ENCODE results near the gene NME1. TPM values are rescaled to one million over a fixed set of nuclear protein-coding genes. Genes with fewer than 3 reads are reported as not detected.

Gene NME1
- total RNA-seq, 4 donors from 2014 or later: 21.1 to 67.6 (median 61.1) TPM

DNA sequence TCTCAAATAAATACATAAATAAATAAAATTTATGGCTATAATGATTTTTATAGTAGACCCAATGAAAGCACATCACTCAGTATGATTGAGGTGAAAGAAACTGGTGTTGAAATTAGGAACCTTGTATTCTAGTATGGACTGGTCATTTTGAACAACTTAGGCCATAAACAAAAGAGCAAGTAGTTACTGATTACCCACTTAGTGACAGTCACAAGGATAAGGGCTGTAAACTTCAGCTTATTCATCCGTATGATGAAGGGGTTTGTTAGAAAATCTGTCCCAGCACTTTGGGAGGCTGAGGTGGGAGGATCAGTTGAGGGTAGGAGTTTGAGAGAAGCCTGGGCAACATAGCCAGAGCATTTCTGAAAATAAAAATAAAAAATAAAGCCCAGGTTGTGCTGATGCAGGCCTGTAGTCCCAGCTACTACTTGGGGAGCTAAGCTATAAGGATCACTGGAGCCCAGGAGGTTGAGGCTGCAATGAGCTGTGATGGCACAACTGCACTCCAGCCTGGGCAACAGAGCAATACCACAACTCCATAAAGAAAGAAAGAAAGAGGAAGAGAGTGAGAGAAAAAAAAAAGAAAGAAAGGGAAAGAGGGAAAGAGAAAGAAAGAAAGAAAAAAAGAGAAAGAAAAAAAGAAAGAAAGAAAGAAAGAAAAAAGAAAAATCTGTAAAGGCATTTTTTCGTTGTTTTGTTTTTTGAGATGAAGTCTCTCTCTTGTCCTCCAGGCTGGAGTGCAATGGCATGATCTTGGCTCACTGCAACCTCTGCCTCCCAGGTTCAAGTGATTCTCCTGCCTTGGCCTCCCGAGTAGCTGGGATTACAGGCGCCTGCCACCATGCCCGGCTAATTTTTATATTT is 28.5 kb upstream of the NME1 start:
- Histone ChIP-seq H3K9me3 (no peaks in the 10 kb centered on the region), H3K27me3 (no peaks in the 10 kb centered on the region), H3K4me3 (no peak overlapping the region), H3K27ac (no peak overlapping the region), H3K4me1 (peaks cover 22% of the 10 kb centered on the region), H3K36me3 (no peaks in the 10 kb centered on the region)
- TF ChIP-seq POLR2A (IDR thresholded peaks at IDR 0.05): no peak
- TF ChIP-seq, protein P1, sequence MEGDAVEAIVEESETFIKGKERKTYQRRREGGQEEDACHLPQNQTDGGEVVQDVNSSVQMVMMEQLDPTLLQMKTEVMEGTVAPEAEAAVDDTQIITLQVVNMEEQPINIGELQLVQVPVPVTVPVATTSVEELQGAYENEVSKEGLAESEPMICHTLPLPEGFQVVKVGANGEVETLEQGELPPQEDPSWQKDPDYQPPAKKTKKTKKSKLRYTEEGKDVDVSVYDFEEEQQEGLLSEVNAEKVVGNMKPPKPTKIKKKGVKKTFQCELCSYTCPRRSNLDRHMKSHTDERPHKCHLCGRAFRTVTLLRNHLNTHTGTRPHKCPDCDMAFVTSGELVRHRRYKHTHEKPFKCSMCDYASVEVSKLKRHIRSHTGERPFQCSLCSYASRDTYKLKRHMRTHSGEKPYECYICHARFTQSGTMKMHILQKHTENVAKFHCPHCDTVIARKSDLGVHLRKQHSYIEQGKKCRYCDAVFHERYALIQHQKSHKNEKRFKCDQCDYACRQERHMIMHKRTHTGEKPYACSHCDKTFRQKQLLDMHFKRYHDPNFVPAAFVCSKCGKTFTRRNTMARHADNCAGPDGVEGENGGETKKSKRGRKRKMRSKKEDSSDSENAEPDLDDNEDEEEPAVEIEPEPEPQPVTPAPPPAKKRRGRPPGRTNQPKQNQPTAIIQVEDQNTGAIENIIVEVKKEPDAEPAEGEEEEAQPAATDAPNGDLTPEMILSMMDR (IDR thresholded peaks at IDR 0.05): no peak
- TF ChIP-seq POLR2AphosphoS5 (IDR thresholded peaks at IDR 0.05): no peak
- no peak for TF ChIP-seq EP300 (IDR thresholded peaks at IDR 0.05)
- DNase-seq (ENCODE audit: low spot score in 2 of 2): no peak
- WGBS: 95% methylated on average over 5 of the region's 5 CpGs

DNA sequence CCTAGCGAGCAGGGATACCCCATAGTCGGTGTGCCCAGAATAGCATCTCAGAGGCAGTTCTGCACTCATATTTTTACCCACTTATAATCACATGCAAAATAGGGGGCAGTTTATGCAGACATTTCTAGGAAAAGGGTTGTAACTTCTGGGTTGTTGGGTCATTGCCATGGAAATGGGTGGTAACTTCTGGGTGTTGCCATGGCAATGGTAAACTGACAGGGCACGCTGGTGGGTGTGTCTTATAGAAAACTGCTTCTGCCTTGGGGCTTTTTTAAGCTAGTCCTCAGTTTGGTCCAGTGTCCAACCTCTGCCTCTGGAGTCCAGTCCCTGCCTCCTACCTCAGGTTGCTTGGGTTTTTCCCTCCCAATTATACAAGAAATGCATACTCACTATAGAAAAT is 25.3 kb upstream of the NME1 start:
- Histone ChIP-seq H3K36me3 (no peaks in the 10 kb centered on the region), H3K9me3 (no peaks in the 10 kb centered on the region), H3K27ac (no peak overlapping the region), H3K27me3 (no peaks in the 10 kb centered on the region), H3K4me3 (no peak overlapping the region), H3K4me1 (peaks cover 8% of the 10 kb centered on the region)
- DNase-seq (ENCODE audit: low spot score in 2 of 2): no peak
- no peak for TF ChIP-seq POLR2AphosphoS5 (IDR thresholded peaks at IDR 0.05)
- no peak for TF ChIP-seq EP300 (IDR thresholded peaks at IDR 0.05)
- TF ChIP-seq, protein P1 (IDR thresholded peaks at IDR 0.05): no peak
- TF ChIP-seq POLR2A (IDR thresholded peaks at IDR 0.05): no peak
- WGBS: 64% methylated on average over 2 of the region's 3 CpGs

DNA sequence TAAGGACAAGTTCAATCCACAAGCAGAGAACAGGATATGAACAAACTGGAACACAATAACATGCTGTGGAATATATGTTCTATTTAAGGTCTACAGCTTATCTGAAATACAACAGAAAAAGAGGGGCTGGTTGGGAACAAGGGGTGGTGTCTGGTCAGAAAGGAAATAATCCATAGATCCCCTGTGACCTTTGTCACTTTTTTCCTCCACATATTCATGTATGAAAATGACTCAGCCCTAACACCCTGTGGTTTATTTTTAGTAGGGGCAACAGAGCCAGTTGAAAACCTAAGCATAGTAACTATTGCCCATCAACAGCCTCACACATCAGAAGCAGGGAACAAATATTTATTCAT is 20.4 kb upstream of the NME1 start:
- H3K9me3 ChIP-seq: no peaks in the 10 kb centered on the region
- peaks cover 2% of the 10 kb centered on the region for H3K4me1 ChIP-seq
- no peaks in the 10 kb centered on the region for H3K27me3 ChIP-seq
- no peak for DNase-seq (ENCODE audit: low spot score in 2 of 2)
- no peaks in the 10 kb centered on the region for H3K36me3 ChIP-seq
- H3K4me3 ChIP-seq: no peak overlapping the region
- TF ChIP-seq POLR2A (IDR thresholded peaks at IDR 0.05): no peak
- H3K27ac ChIP-seq: no peak overlapping the region

DNA sequence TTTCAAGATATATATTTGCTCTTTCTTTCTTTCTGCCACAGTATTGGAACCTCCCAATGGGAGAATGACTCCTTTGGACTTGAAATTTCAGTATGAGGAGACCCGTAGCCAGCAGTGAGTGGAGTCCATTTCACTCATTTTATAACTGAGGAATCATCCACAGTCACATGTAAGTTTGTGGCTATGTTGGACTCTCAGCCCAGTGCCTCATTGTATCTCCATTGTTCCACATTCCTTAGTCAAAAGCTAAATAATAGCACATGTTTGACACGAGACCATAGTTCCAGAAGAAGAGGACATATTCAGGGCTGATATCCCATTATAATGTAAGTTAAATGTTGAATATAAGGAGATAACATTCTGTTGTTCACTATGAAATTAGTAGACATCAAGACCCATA is 20.0 kb upstream of the NME1 start:
- Histone ChIP-seq H3K4me3 (no peak overlapping the region), H3K27ac (no peak overlapping the region), H3K9me3 (no peaks in the 10 kb centered on the region), H3K36me3 (no peaks in the 10 kb centered on the region), H3K4me1 (no peaks in the 10 kb centered on the region), H3K27me3 (no peaks in the 10 kb centered on the region)
- TF ChIP-seq EP300 (IDR thresholded peaks at IDR 0.05) (no peak), POLR2AphosphoS5 (IDR thresholded peaks at IDR 0.05) (no peak), POLR2A (IDR thresholded peaks at IDR 0.05) (no peak)
- TF ChIP-seq, protein P1 (IDR thresholded peaks at IDR 0.05): no peak
- WGBS: 69% methylated on average over 2 of the region's 2 CpGs
- DNase-seq (ENCODE audit: low spot score in 2 of 2): no peak

DNA sequence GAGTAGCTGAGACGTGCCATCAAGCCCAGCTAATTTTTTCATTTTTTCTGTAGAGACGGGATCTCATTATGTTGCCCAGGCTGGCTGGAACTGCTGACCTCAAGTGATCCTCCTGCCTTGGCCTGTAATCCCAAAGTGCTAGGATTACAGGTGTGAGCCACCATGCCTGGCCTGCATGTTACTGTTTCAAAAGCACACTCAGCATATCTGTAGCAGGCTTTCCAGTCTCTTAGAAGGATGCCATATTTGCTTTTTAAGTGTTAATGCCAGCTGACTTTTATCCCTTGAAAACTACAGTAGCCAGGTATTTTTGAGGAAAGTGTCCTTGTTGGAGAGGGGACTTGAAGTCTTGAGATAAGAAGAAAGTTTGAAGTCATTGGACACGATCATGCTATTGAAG is 17.4 kb upstream of the NME1 start:
- H3K27me3 ChIP-seq: no peaks in the 10 kb centered on the region
- no peaks in the 10 kb centered on the region for H3K9me3 ChIP-seq
- 100% methylated on average over 3 of the region's 3 CpGs for WGBS
- no peak overlapping the region for H3K4me3 ChIP-seq
- no peak for TF ChIP-seq POLR2A (IDR thresholded peaks at IDR 0.05)
- no peak for TF ChIP-seq POLR2AphosphoS5 (IDR thresholded peaks at IDR 0.05)
- TF ChIP-seq EP300 (IDR thresholded peaks at IDR 0.05): no peak
- TF ChIP-seq, protein P1 (IDR thresholded peaks at IDR 0.05): no peak
- H3K36me3 ChIP-seq: no peaks in the 10 kb centered on the region
- no peaks in the 10 kb centered on the region for H3K4me1 ChIP-seq
- DNase-seq (ENCODE audit: low spot score in 2 of 2): no peak
- H3K27ac ChIP-seq: no peak overlapping the region

Measured in suprapubic skin (tissue), 4 donors.